Measurements from ENCODE around the gene TFEB. TPM values are rescaled to one million over a fixed set of nuclear protein-coding genes. Genes with fewer than 3 reads are reported as not detected.

TFEB gene
- total and polyA plus RNA-seq, 10 of the 15 experiments (the other 5 are each of a cell fraction or from before 2014, with no cell fraction given) = 0.84 to 108 (median 60.8) TPM

GRCh38 chr6:41678511-41679084, 56.8 kb downstream of the TFEB start (continued):
- no peak for TF ChIP-seq ZBTB11 (CRISPR knock-in tag; IDR thresholded peaks at IDR 0.05)
- TF ChIP-seq RCOR1 (conservative IDR thresholded peaks at IDR 0.05; ENCODE audit: low read depth, low read length) = no peak
- no peak for TF ChIP-seq ATF3 (IDR thresholded peaks at IDR 0.05; ENCODE audit: borderline replicate concordance, extremely low read depth, low read depth, low read length)

GRCh38 chr6:41677124-41677921, 58.1 kb downstream of the TFEB start:
- no TSS peak for BruUV-seq (replicated peaks)
- Histone ChIP-seq H3K79me2 (ENCODE audit: control insufficient read depth, insufficient read depth, low read length) (no peaks in the 10 kb centered on the region), H3K4me3 (no peak overlapping the region), H3K4me2 (ENCODE audit: control insufficient read depth, insufficient read depth) (no peak overlapping the region), H3K9me3 (replicated peaks; ENCODE audit: control insufficient read depth, insufficient read depth, low read length) (no peaks in the 10 kb centered on the region), H3K4me1 (ENCODE audit: control insufficient read depth, insufficient read depth, low read length) (no peaks in the 10 kb centered on the region), H2AFZ (ENCODE audit: control insufficient read depth, low read depth, low read length) (no peak overlapping the region), H3K9ac (ENCODE audit: control insufficient read depth, insufficient read depth, low read length) (no peak overlapping the region), H3K36me3 (ENCODE audit: control insufficient read depth in 2 of 2, insufficient read depth in 2 of 2, low read length in 1 of 2) (no peaks in the 10 kb centered on the region), H3K27ac (ENCODE audit: control insufficient read depth, insufficient read depth) (no peak overlapping the region), H3K27me3 (replicated peaks in 1 of 2; ENCODE audit: control insufficient read depth in 2 of 2, insufficient read depth in 2 of 2, low read length in 1 of 2) (no peaks in the 10 kb centered on the region), H4K20me1 (ENCODE audit: control insufficient read depth, insufficient read depth) (0 out of 2 replicates have a peak, but pooled peaks cover 3% of the 10 kb centered on the region)
- FAIRE-seq (no peak), DNase-seq (ENCODE audit: low read depth, low spot score) (no peak), ATAC-seq (no peak)
- WGBS (ENCODE audit: insufficient coverage, insufficient replicate concordance, low lambda C conversion rate, missing lambda C conversion rate) = 64% methylated on average over 21 of the region's 25 CpGs
- RAD21 ChIA-PET (ENCODE audit: unreplicated experiment) = no interaction called here
- CTCF ChIA-PET = no interaction called here
- intact Hi-C loops (cut with micrococcal nuclease; ENCODE audit: unreplicated experiment) = no loop called here
- SMC1A ChIA-PET (ENCODE audit: uncharacterized antibody, unreplicated experiment) = no interaction called here
- in situ Hi-C loops (cut with MboI) = no loop called here
- POLR2A ChIA-PET = interaction anchor here (0.6 kb wide), 1 partner anchor 60 kb away, joined by 3 read pairs; no protein-coding TSS in a partner anchor
- no peak for TF ChIP-seq JUNB (IDR thresholded peaks at IDR 0.05)
- TF ChIP-seq CBFB (IDR thresholded peaks at IDR 0.05; ENCODE audit: low read depth) = no peak
- TF ChIP-seq HDAC2 (IDR thresholded peaks at IDR 0.05) = no peak
- no peak for TF ChIP-seq USF1 (IDR thresholded peaks at IDR 0.05; ENCODE audit: borderline replicate concordance, extremely low read length, insufficient read depth, low read depth, low read length)
- TF ChIP-seq TARDBP (IDR thresholded peaks at IDR 0.05; ENCODE audit: borderline replicate concordance) = no peak
- no peak for TF ChIP-seq MEF2B (IDR thresholded peaks at IDR 0.05; ENCODE audit: partially characterized antibody, poor library complexity, severe bottlenecking)
- no peak for TF ChIP-seq ATF2 (IDR thresholded peaks at IDR 0.05; ENCODE audit: low read length)
- no peak for TF ChIP-seq TCF3 (IDR thresholded peaks at IDR 0.05; ENCODE audit: borderline replicate concordance, insufficient read depth, low read depth, low read length)
- TF ChIP-seq IRF3 (IDR thresholded peaks at IDR 0.05) = no peak
- TF ChIP-seq RBBP5 (conservative IDR thresholded peaks at IDR 0.05) = no peak
- TF ChIP-seq SMAD5 (IDR thresholded peaks at IDR 0.05; ENCODE audit: low read depth) = no peak
- TF ChIP-seq ZBED1 (IDR thresholded peaks at IDR 0.05; ENCODE audit: borderline replicate concordance) = no peak

Data from GM12878 (cell line).